HEK293 (cell line): Measurements from ENCODE around the gene TMEM50B.

Source experiments
- BCL11A ChIP-seq: fragments of 450-650 bp; formaldehyde crosslinking; IDR thresholded peaks from 2 replicates; pipeline ENCODE4 v1.5.1; 2016; ENCODE audit warnings: low read depth, missing biosample characterization, missing genetic modification characterization
- MEIS1 ChIP-seq: sonication (generic); formaldehyde crosslinking; IDR thresholded peaks from 2 replicates; pipeline ENCODE4 v1.8.1; 2022; ENCODE audit warnings: missing genetic modification reagents, mild to moderate bottlenecking, borderline replicate concordance
- REPIN1 ChIP-seq: fragments of 450-650 bp; formaldehyde crosslinking; IDR thresholded peaks from 2 replicates; pipeline ENCODE4 v1.5.1; 2017; ENCODE audit warnings: missing biosample characterization, missing genetic modification characterization, low read depth
- SP2 ChIP-seq: fragments of 450-650 bp; formaldehyde crosslinking; IDR thresholded peaks from 2 replicates; pipeline ENCODE4 v1.5.1; 2016; ENCODE audit warnings: missing biosample characterization, missing genetic modification characterization
- ZNF350 ChIP-seq: fragments of 450-650 bp; formaldehyde crosslinking; IDR thresholded peaks from 2 replicates; pipeline ENCODE4 v1.5.0; 2017; ENCODE audit warnings: missing biosample characterization, mild to moderate bottlenecking, missing genetic modification characterization
- TF ChIP-seq, protein P1 (sequence below): fragments of 450-650 bp; formaldehyde crosslinking; IDR thresholded peaks from 2 replicates; pipeline ENCODE4 v1.5.1; 2016; ENCODE audit warnings: missing biosample characterization, missing genetic modification characterization
- TF ChIP-seq, protein P2 (sequence below): fragments of 450-650 bp; formaldehyde crosslinking; IDR thresholded peaks from 2 replicates; pipeline ENCODE4 v1.5.1; 2016; ENCODE audit warnings: missing biosample characterization, missing genetic modification characterization
- TF ChIP-seq, protein P3 (sequence below): fragments of 450-650 bp; formaldehyde crosslinking; IDR thresholded peaks from 2 replicates; pipeline ENCODE4 v1.5.1; 2016; ENCODE audit warnings: missing biosample characterization, missing genetic modification characterization
- TF ChIP-seq, protein P4 (sequence below): fragments of 450-650 bp; IDR thresholded peaks from 2 replicates; pipeline ENCODE4 v1.5.1; 2018; ENCODE audit warnings: missing biosample characterization, mild to moderate bottlenecking, missing genetic modification characterization

DNA sequence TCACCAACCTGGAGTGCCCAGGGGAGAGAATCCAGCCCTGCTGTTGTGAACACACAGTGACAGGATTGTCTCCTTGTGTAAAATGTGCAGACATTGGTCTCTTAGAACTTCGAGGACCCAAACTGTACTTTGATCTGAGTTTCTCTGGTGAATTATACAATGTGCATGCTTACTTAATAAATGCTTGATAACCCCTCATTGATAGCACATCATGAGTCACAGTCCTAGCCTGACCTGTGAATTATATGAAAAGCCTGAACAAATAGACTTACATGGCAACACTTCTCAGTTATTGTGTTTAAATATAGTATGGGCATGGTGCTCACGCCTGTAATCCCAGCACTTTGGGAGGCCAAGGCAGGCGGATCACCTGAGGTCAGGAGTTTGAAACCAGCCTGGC, 53.9 kb downstream of the TMEM50B start:
- TF ChIP-seq REPIN1 (tag by site-specific recombination) (no peak), ZNF350 (no peak), MEIS1 (CRISPR knock-in tag) (no peak), BCL11A (tag by site-specific recombination) (no peak), SP2 (tag by site-specific recombination) (no peak)
- TF ChIP-seq, protein P1, sequence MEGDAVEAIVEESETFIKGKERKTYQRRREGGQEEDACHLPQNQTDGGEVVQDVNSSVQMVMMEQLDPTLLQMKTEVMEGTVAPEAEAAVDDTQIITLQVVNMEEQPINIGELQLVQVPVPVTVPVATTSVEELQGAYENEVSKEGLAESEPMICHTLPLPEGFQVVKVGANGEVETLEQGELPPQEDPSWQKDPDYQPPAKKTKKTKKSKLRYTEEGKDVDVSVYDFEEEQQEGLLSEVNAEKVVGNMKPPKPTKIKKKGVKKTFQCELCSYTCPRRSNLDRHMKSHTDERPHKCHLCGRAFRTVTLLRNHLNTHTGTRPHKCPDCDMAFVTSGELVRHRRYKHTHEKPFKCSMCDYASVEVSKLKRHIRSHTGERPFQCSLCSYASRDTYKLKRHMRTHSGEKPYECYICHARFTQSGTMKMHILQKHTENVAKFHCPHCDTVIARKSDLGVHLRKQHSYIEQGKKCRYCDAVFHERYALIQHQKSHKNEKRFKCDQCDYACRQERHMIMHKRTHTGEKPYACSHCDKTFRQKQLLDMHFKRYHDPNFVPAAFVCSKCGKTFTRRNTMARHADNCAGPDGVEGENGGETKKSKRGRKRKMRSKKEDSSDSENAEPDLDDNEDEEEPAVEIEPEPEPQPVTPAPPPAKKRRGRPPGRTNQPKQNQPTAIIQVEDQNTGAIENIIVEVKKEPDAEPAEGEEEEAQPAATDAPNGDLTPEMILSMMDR (tag by site-specific recombination): no peak
- TF ChIP-seq, protein P2, sequence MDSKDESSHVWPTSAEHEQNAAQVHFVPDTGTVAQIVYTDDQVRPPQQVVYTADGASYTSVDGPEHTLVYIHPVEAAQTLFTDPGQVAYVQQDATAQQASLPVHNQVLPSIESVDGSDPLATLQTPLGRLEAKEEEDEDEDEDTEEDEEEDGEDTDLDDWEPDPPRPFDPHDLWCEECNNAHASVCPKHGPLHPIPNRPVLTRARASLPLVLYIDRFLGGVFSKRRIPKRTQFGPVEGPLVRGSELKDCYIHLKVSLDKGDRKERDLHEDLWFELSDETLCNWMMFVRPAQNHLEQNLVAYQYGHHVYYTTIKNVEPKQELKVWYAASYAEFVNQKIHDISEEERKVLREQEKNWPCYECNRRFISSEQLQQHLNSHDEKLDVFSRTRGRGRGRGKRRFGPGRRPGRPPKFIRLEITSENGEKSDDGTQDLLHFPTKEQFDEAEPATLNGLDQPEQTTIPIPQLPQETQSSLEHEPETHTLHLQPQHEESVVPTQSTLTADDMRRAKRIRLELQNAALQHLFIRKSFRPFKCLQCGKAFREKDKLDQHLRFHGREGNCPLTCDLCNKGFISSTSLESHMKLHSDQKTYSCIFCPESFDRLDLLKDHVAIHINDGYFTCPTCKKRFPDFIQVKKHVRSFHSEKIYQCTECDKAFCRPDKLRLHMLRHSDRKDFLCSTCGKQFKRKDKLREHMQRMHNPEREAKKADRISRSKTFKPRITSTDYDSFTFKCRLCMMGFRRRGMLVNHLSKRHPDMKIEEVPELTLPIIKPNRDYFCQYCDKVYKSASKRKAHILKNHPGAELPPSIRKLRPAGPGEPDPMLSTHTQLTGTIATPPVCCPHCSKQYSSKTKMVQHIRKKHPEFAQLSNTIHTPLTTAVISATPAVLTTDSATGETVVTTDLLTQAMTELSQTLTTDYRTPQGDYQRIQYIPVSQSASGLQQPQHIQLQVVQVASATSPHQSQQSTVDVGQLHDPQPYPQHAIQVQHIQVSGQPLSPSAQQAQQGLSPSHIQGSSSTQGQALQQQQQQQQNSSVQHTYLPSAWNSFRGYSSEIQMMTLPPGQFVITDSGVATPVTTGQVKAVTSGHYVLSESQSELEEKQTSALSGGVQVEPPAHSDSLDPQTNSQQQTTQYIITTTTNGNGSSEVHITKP (tag by site-specific recombination): no peak
- TF ChIP-seq, protein P3, sequence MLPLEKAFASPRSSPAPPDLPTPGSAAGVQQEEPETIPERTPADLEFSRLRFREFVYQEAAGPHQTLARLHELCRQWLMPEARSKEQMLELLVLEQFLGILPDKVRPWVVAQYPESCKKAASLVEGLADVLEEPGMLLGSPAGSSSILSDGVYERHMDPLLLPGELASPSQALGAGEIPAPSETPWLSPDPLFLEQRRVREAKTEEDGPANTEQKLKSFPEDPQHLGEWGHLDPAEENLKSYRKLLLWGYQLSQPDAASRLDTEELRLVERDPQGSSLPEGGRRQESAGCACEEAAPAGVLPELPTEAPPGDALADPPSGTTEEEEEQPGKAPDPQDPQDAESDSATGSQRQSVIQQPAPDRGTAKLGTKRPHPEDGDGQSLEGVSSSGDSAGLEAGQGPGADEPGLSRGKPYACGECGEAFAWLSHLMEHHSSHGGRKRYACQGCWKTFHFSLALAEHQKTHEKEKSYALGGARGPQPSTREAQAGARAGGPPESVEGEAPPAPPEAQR (tag by site-specific recombination): no peak
- TF ChIP-seq, protein P4, sequence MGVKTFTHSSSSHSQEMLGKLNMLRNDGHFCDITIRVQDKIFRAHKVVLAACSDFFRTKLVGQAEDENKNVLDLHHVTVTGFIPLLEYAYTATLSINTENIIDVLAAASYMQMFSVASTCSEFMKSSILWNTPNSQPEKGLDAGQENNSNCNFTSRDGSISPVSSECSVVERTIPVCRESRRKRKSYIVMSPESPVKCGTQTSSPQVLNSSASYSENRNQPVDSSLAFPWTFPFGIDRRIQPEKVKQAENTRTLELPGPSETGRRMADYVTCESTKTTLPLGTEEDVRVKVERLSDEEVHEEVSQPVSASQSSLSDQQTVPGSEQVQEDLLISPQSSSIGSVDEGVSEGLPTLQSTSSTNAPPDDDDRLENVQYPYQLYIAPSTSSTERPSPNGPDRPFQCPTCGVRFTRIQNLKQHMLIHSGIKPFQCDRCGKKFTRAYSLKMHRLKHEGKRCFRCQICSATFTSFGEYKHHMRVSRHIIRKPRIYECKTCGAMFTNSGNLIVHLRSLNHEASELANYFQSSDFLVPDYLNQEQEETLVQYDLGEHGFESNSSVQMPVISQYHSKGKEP (tag by site-specific recombination): no peak
